GM19238 (cell line): ENCODE data around the gene C3.

Experiments
- DNase-seq: peaks from one replicate; pipeline ENCODE4 v3.0.0; 2011; ENCODE audit warnings: low spot score; ENCODE audit not compliant: insufficient read length

The C3 gene

GRCh38 chr19:6745965-6746364 is 25.5 kb upstream of the C3 start:
- DNase-seq: no peak

- no peak for DNase-seq
Observed at GRCh38 chr19:6744381-6745301, 24.2 kb upstream of the C3 start.

- DNase-seq: no peak
Observed at GRCh38 chr19:6743714-6744380, 23.4 kb upstream of the C3 start.

GRCh38 chr19:6743066-6743465 is 22.6 kb upstream of the C3 start:
- DNase-seq: no peak

- no peak for DNase-seq
Observed at GRCh38 chr19:6740589-6741343, 20.3 kb upstream of the C3 start.

GRCh38 chr19:6739883-6740588 is 19.6 kb upstream of the C3 start:
- no peak for DNase-seq

GRCh38 chr19:6739390-6739882 is 19.0 kb upstream of the C3 start, which contains the start of gene TRIP10:
Gene TRIP10 (plus strand): TSS chr19:6739680. CDS start chr19:6739762, 82 bp downstream.
- peak; percentile 81 for DNase-seq

GRCh38 chr19:6738787-6739389 is 18.4 kb upstream of the C3 start:
- no peak for DNase-seq

- DNase-seq: peak; percentile 79
Observed at GRCh38 chr19:6737873-6738786, 17.7 kb upstream of the C3 start.

- peak; percentile 98 for DNase-seq
Observed at GRCh38 chr19:6737284-6737872, 16.9 kb upstream of the C3 start, which contains the start of gene GPR108. Gene GPR108 (minus strand): TSS chr19:6737580. CDS start chr19:6737576, 4 bp downstream.

GRCh38 chr19:6736917-6737283 is 16.4 kb upstream of the C3 start:
- DNase-seq: no peak

- peak; percentile 88 for DNase-seq
Observed at GRCh38 chr19:6736169-6736916, 15.9 kb upstream of the C3 start.

GRCh38 chr19:6735181-6735911 is 14.9 kb upstream of the C3 start:
- no peak for DNase-seq

GRCh38 chr19:6734096-6734696 is 13.7 kb upstream of the C3 start:
- DNase-seq: no peak

- no peak for DNase-seq
Observed at GRCh38 chr19:6733338-6734095, 13.1 kb upstream of the C3 start.

- no peak for DNase-seq
Observed at GRCh38 chr19:6732803-6733337, 12.4 kb upstream of the C3 start.
